CD14-positive monocyte (primary cell): ENCODE results near the gene SPATA31E1. TPM values are rescaled to one million over a fixed set of nuclear protein-coding genes. Genes with fewer than 3 reads are reported as not detected.

Experiments used
- DNase-seq, 3 donors: peaks; one replicate each; pipeline ENCODE4 v3.0.0-alpha.2; 2011 to 2022
- H2AFZ ChIP-seq: 2 replicates; pipeline ENCODE4 v1.6.0; 2012; ENCODE audit warnings: mild to moderate bottlenecking, low read depth, low read length, inconsistent platforms; ENCODE audit not compliant: insufficient read depth, poor library complexity, severe bottlenecking
- H3K27ac ChIP-seq, 2 donors: 1 replicate in 1 of 2; 2 replicates in 1 of 2; pipeline ENCODE4 v1.5.1; 2012 to 2013; ENCODE audit warnings: low read length in 2 of 2, control low read depth in 1 of 2, inconsistent platforms in 1 of 2, low read depth in 1 of 2, mild to moderate bottlenecking in 1 of 2
- H3K27me3 ChIP-seq, 2 donors: one replicate each; pipeline versions ENCODE4 v1.6.0 to v1.6.1; 2011 to 2013; ENCODE audit warnings: low read length in 2 of 2; ENCODE audit not compliant: control insufficient read depth in 2 of 2, insufficient read depth in 2 of 2
- H3K36me3 ChIP-seq, 2 donors: replicated peaks in 1 of 2; 1 replicate in 1 of 2; 2 replicates in 1 of 2; pipeline versions ENCODE4 v1.5.1 to v1.6.1; 2012 to 2013; ENCODE audit warnings: low read length in 2 of 2, control low read depth in 1 of 2, inconsistent platforms in 1 of 2, mild to moderate bottlenecking in 1 of 2; ENCODE audit not compliant: insufficient read depth in 2 of 2, control insufficient read depth in 1 of 2
- H3K4me1 ChIP-seq, 2 donors: 1 replicate in 1 of 2; 2 replicates in 1 of 2; pipeline versions ENCODE4 v1.5.1 to v1.6.1; 2012 to 2013; ENCODE audit warnings: low read length in 2 of 2, control low read depth in 1 of 2, inconsistent platforms in 1 of 2, mild to moderate bottlenecking in 1 of 2, moderate library complexity in 1 of 2; ENCODE audit not compliant: insufficient read depth in 2 of 2, control insufficient read depth in 1 of 2
- H3K4me2 ChIP-seq: replicated peaks from 2 replicates; pipeline ENCODE3; 2012; ENCODE audit warnings: low read length, moderate library complexity, mild to moderate bottlenecking; ENCODE audit not compliant: poor library complexity, severe bottlenecking; ENCODE audit errors: extremely low read depth
- H3K4me3 ChIP-seq, 3 experiments: fragments of 200-600 bp in 1 of 3; sonication (generic) in 1 of 3; replicated peaks in 1 of 3; 1 replicate in 2 of 3; 2 replicates in 1 of 3; pipeline ENCODE4 v1.5.1; 2011 to 2013; ENCODE audit warnings: low read length in 3 of 3, mild to moderate bottlenecking in 3 of 3, control low read depth in 2 of 3, low read depth in 2 of 3, inconsistent platforms in 1 of 3, moderate library complexity in 1 of 3
- H3K79me2 ChIP-seq: 2 replicates; pipeline ENCODE4 v1.6.0; 2012; ENCODE audit warnings: mild to moderate bottlenecking, control low read depth, inconsistent platforms, low read length, moderate library complexity; ENCODE audit not compliant: insufficient read depth
- H3K9ac ChIP-seq: 2 replicates; pipeline ENCODE4 v1.6.0; 2017; ENCODE audit warnings: low read length, mild to moderate bottlenecking; ENCODE audit not compliant: insufficient read depth, poor library complexity, severe bottlenecking
- H3K9me3 ChIP-seq, 2 donors: replicated peaks in 1 of 2; 1 replicate in 1 of 2; 2 replicates in 1 of 2; pipeline versions ENCODE4 v1.5.1 to v1.6.1; 2012 to 2013; ENCODE audit warnings: low read length in 2 of 2, control low read depth in 1 of 2; ENCODE audit not compliant: control insufficient read depth in 1 of 2, insufficient read depth in 1 of 2
- H4K20me1 ChIP-seq: 2 replicates; pipeline ENCODE4 v1.6.0; 2012; ENCODE audit warnings: mild to moderate bottlenecking, low read length, control low read depth, moderate library complexity; ENCODE audit not compliant: insufficient read depth
- H3K27ac Mint-ChIP-seq, 7 donors: one replicate each; pipeline ENCODE4 v1.8.0; 2020; ENCODE audit warnings: mild to moderate bottlenecking in 7 of 7, mixed read lengths in 7 of 7, moderate library complexity in 6 of 7, inconsistent platforms in 2 of 7
- H3K27me3 Mint-ChIP-seq, 3 donors: one replicate each; pipeline ENCODE4 v1.8.0; 2021 to 2022; ENCODE audit warnings: low read depth in 3 of 3, mild to moderate bottlenecking in 3 of 3, mixed read lengths in 3 of 3, moderate library complexity in 3 of 3, inconsistent platforms in 1 of 3
- H3K36me3 Mint-ChIP-seq, 2 donors: one replicate each; pipeline ENCODE4 v1.8.0; 2020; ENCODE audit warnings: mixed read lengths in 2 of 2, inconsistent platforms in 1 of 2, mild to moderate bottlenecking in 1 of 2
- H3K4me1 Mint-ChIP-seq: one replicate; pipeline ENCODE4 v1.8.0; 2020; ENCODE audit warnings: mild to moderate bottlenecking, mixed read lengths
- H3K4me3 Mint-ChIP-seq, 2 donors: one replicate each; pipeline ENCODE4 v1.8.0; 2020; ENCODE audit warnings: mild to moderate bottlenecking in 2 of 2, mixed read lengths in 2 of 2, moderate library complexity in 1 of 2
- H3K9me3 Mint-ChIP-seq, 7 donors: one replicate each; pipeline ENCODE4 v1.8.0; 2020 to 2022; ENCODE audit warnings: mixed read lengths in 7 of 7, mild to moderate bottlenecking in 6 of 7, moderate library complexity in 6 of 7, inconsistent platforms in 2 of 7
- CTCF ChIP-seq: fragments of 200-600 bp; IDR thresholded peaks from one replicate; pipeline ENCODE4 v1.8.0; 2022; ENCODE audit warnings: antibody characterized with exemption, mild to moderate bottlenecking
- WGBS: methylation state at CpG from one replicate; pipeline ENCODE4 v1.1.5; 2013; ENCODE audit warnings: missing lambda C conversion rate; ENCODE audit not compliant: insufficient coverage; 5-methylcytosine and 5-hydroxymethylcytosine counted together
- intact Hi-C, 2 donors: fragments of 100-400 bp; cut with micrococcal nuclease; formaldehyde crosslinking; loops; one replicate each; pipeline versions ENCODE4 v1.15.0 to v1.15.1; 2023
- polyA plus RNA-seq, 3 donors: library from polyadenylated mRNA; depleted of rRNA in 1 of 3; unstranded in 2 of 3; stranded (reverse) in 1 of 3; fragments of 300-500 nt in 2 of 3; fragments of >200 nt in 1 of 3; fragmentation: Illumina TruSeq in 2 of 3; gene quantifications; 1 replicate in 2 of 3; 2 replicates in 1 of 3; pipeline ENCODE4 v1.2.3, GENCODE V29; 2012 to 2021

Gene SPATA31E1
- polyA plus RNA-seq, 3 donors = 0.01 TPM; not detected in 2

DNA sequence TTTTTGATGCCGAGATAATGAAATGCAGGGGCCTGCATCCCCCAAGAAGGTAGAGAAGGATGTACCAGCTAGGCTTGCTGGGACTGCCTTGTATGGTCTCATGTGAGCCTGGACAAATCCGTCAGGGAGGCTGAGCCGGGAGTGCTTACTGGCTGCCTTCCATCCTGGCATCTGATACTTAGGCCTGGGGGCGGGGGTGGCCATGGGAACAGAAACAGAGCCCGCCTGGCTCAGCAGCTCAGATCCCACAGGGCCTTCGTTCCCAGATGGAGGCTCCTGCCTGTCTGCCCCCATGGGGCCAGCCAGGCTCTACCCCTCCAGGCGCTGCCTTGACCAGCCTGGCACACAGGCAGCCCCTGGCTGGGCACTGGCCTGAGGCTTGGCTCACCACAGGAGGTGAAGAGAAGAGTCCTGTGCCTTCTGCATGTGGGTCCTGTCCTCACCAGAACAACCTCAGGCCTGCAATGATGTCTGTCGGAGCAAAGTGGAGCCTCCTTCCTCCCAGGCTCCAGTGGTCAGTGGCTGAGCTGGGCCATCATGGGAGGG lies 10.5 kb upstream of the SPATA31E1 start:
- Mint-ChIP-seq H3K36me3 (no peaks in the 10 kb centered on the region), H3K4me3 (no peak overlapping the region), H3K9me3 (peaks cover 0 to 12% (median 0%) of the 10 kb centered on the region in 7 donors), H3K4me1 (no peaks in the 10 kb centered on the region), H3K27ac (no peak overlapping the region), H3K27me3 (peaks cover 1 to 10% (median 6%) of the 10 kb centered on the region in 3 donors)
- no peaks in the 10 kb centered on the region for H3K9me3 ChIP-seq
- H3K4me1 ChIP-seq = no peaks in the 10 kb centered on the region
- no peak overlapping the region for H3K4me3 ChIP-seq
- DNase-seq = no peak
- intact Hi-C loops = no loop called here
- no peaks in the 10 kb centered on the region for H3K27me3 ChIP-seq
- H2AFZ ChIP-seq = no peak overlapping the region
- WGBS = 90% methylated on average over 5 of the region's 8 CpGs
- H3K36me3 ChIP-seq = no peaks in the 10 kb centered on the region
- no peaks in the 10 kb centered on the region for H4K20me1 ChIP-seq
- H3K79me2 ChIP-seq = no peaks in the 10 kb centered on the region
- no peak for TF ChIP-seq CTCF
- H3K27ac ChIP-seq = no peak overlapping the region
- no peak overlapping the region for H3K9ac ChIP-seq
- H3K4me2 ChIP-seq = no peak overlapping the region

DNA sequence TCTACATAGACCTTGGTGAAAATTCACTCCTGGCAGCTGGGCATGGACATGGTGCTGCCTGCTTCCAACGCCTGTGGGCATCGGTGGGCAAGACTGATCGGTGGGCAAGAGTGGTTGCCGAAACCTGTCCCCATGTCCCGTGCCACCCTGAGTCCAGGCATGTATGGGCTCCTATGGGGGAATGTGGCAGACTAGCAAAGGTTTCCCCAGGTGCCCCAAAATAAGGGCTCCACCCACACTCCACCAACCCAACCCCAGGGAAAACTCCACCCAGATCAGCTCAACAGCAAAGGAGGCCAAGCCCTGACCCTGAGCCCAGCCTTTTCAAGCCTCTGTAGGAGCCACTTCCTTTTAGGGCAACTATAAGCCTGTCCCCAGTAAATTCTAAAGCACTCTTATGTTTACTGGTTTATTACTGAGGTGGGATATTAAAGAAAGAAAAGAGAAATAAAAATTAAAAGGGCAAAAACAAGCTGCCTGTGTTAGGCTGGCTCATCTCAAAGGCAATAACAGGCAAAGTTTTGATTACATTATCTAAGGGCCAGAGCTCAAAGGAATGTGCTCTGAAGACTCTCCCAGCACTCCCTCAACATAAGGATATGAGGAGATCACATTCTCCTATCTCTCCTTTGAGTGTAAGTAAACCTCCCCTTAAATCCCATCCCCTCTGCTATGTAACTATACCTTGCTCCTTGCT lies 8.9 kb upstream of the SPATA31E1 start:
- Histone ChIP-seq H3K4me2 (no peak overlapping the region), H3K4me3 (no peak overlapping the region), H4K20me1 (no peaks in the 10 kb centered on the region), H3K4me1 (no peaks in the 10 kb centered on the region), H3K79me2 (no peaks in the 10 kb centered on the region), H3K27me3 (no peaks in the 10 kb centered on the region), H3K36me3 (no peaks in the 10 kb centered on the region), H3K9me3 (no peaks in the 10 kb centered on the region), H3K9ac (no peak overlapping the region), H2AFZ (no peak overlapping the region), H3K27ac (no peak overlapping the region)
- Mint-ChIP-seq H3K36me3 (no peaks in the 10 kb centered on the region), H3K9me3 (peaks cover 0 to 16% (median 2%) of the 10 kb centered on the region in 7 donors), H3K27ac (no peak overlapping the region), H3K4me1 (no peaks in the 10 kb centered on the region), H3K4me3 (no peak overlapping the region), H3K27me3 (peaks cover 0 to 9% (median 4%) of the 10 kb centered on the region in 3 donors)
- DNase-seq = no peak
- intact Hi-C loops = no loop called here
- 90% methylated on average over 2 of the region's 5 CpGs for WGBS
- TF ChIP-seq CTCF = no peak
